DOHH2 (cell line): ENCODE data around the gene NCAM1.

ENCODE experiments used
- CTCF ChIP-seq: fragments of 200-600 bp; sonication (generic); IDR thresholded peaks from one replicate; pipeline ENCODE4 v1.5.1; 2014; ENCODE audit warnings: antibody characterized with exemption, mild to moderate bottlenecking, low read depth, low read length; ENCODE audit not compliant: poor library complexity, severe bottlenecking
- EZH2phosphoT487 ChIP-seq: fragments of 200-600 bp; sonication (generic); IDR thresholded peaks from 2 replicates; pipeline ENCODE4 v1.6.1; 2017; ENCODE audit warnings: borderline replicate concordance, mild to moderate bottlenecking, antibody characterized with exemption, low read length, moderate library complexity, mixed read lengths

- TF ChIP-seq EZH2phosphoT487 (no peak), CTCF (no peak)
Observed at GRCh38 chr11:113177671-113178070, 216.5 kb downstream of the NCAM1 start.
